HepG2 (cell line): ENCODE measurements around the gene CEACAM8. TPM values are rescaled to one million over a fixed set of nuclear protein-coding genes. Genes with fewer than 3 reads are reported as not detected.

ENCODE experiments used
- ATAC-seq: fragments of 200-7000 bp; cut with Tn5 transposase; 3 replicates; pipeline ENCODE4 v1.9.1; 2020; ENCODE audit warnings: mild to moderate bottlenecking, moderate library complexity
- BruUV-seq: library from RNA; stranded (reverse); fragments of 400-500 nt; replicated peaks from 2 replicates; lab custom pipeline; 2021; lab: Mats Ljungman, UMichigan
- CTCF ChIA-PET: fragments of 300-600 bp; formaldehyde crosslinking; extraction: SDS; loops from one replicate; lab custom pipeline; 2021; ENCODE audit warnings: low total read pairs, inconsistent platforms, low intra/inter-chr PET ratio; lab: Yijun Ruan, JAX
- POLR2A ChIA-PET: fragments of 350-600 bp; sonication (Branson Sonifier 250); formaldehyde crosslinking; loops from one replicate; lab custom pipeline; 2020; ENCODE audit warnings: antibody characterized with exemption, inconsistent platforms; lab: Yijun Ruan, JAX
- DNase-seq: peaks from one replicate; pipeline ENCODE4 v3.0.0-alpha.2; 2015; ENCODE audit warnings: low spot score
- FAIRE-seq: peaks from 3 replicates; lab custom pipeline; 2011; peaks lifted over from hg19 to GRCh38; lab: Jason Lieb, UNC
- H2AFZ ChIP-seq: one replicate; pipeline ENCODE4 v1.6.1; 2011; ENCODE audit warnings: low read length, inconsistent platforms
- H3K27ac ChIP-seq: fragments of 300-600 bp; 3 replicates; pipeline ENCODE4 v1.8.0; 2011; ENCODE audit warnings: mixed run types, mild to moderate bottlenecking, mixed read lengths, low read length, inconsistent platforms; ENCODE audit not compliant: insufficient read depth; ENCODE audit errors: extremely low read length
- H3K27me3 ChIP-seq, 2 experiments: fragments of 200-600 bp in 1 of 2; 2 replicates in 1 of 2; 3 replicates in 1 of 2; pipeline versions ENCODE4 v1.6.0 to v1.8.0; 2011; ENCODE audit warnings: low read length in 2 of 2, mild to moderate bottlenecking in 2 of 2, moderate library complexity in 2 of 2, inconsistent platforms in 1 of 2; ENCODE audit not compliant: insufficient read depth in 2 of 2, control insufficient read depth in 1 of 2
- H3K36me3 ChIP-seq, 2 experiments: fragments of 200-600 bp in 1 of 2; replicated peaks in 1 of 2; 2 replicates in 1 of 2; 3 replicates in 1 of 2; pipeline versions ENCODE4 v1.5.1 to v1.8.0; 2011; ENCODE audit warnings: low read length in 2 of 2, inconsistent platforms in 1 of 2; ENCODE audit not compliant: insufficient read depth in 2 of 2, control insufficient read depth in 1 of 2
- H3K4me1 ChIP-seq: 2 replicates; pipeline ENCODE4 v1.5.1; 2012; ENCODE audit warnings: low read length, inconsistent platforms; ENCODE audit not compliant: insufficient read depth
- H3K4me2 ChIP-seq: 2 replicates; pipeline ENCODE4 v1.6.0; 2011; ENCODE audit warnings: low read depth, low read length, inconsistent platforms
- H3K4me3 ChIP-seq, 3 experiments: fragments of 200-600 bp in 1 of 3; sonication (generic), shearing (Covaris generic) in 1 of 3; replicated peaks in 1 of 3; 2 replicates each; pipeline ENCODE4 v1.5.1; 2011 to 2016; ENCODE audit warnings: low read length in 3 of 3, inconsistent platforms in 2 of 3, low read depth in 2 of 3, mild to moderate bottlenecking in 2 of 3, control low read depth in 1 of 3, mixed read lengths in 1 of 3; ENCODE audit not compliant: insufficient read depth in 1 of 3
- H3K79me2 ChIP-seq: one replicate; pipeline ENCODE4 v1.6.1; 2011; ENCODE audit warnings: low read length, inconsistent platforms; ENCODE audit not compliant: insufficient read depth
- H3K9ac ChIP-seq: 2 replicates; pipeline ENCODE4 v1.6.0; 2011; ENCODE audit warnings: mild to moderate bottlenecking, low read depth, low read length, inconsistent platforms; ENCODE audit not compliant: insufficient read depth
- H3K9me3 ChIP-seq: 2 replicates; pipeline ENCODE4 v1.5.1; 2012; ENCODE audit warnings: mild to moderate bottlenecking, low read length
- H4K20me1 ChIP-seq: 2 replicates; pipeline ENCODE4 v1.6.0; 2011; ENCODE audit warnings: inconsistent platforms, mild to moderate bottlenecking, low read length, moderate library complexity; ENCODE audit not compliant: insufficient read depth
- CTCF ChIP-seq: sonication (generic); formaldehyde crosslinking; IDR thresholded peaks from 2 replicates; pipeline ENCODE4 v1.5.0; 2020; ENCODE audit warnings: mild to moderate bottlenecking, missing genetic modification reagents, moderate library complexity
- FOXA3 ChIP-seq: IDR thresholded peaks from 2 replicates; pipeline ENCODE4 v1.6.1; 2016; ENCODE audit warnings: missing genetic modification reagents, missing compliant biosample characterization
- NCOR1 ChIP-seq: fragments of 200-600 bp; sonication (generic); IDR thresholded peaks from 2 replicates; pipeline ENCODE4 v1.7.0; 2017; ENCODE audit warnings: antibody characterized with exemption, low read length, borderline replicate concordance
- NR2F2 ChIP-seq: IDR thresholded peaks from 2 replicates; pipeline ENCODE4 v1.6.1; 2012; ENCODE audit warnings: low read depth, inconsistent platforms, borderline replicate concordance
- RXRB ChIP-seq: IDR thresholded peaks from 2 replicates; pipeline ENCODE4 v1.6.1; 2016; ENCODE audit warnings: borderline replicate concordance, missing genetic modification reagents, missing compliant biosample characterization
- XBP1 ChIP-seq: sonication (generic); formaldehyde crosslinking; IDR thresholded peaks from 2 replicates; pipeline ENCODE4 v1.5.0; 2020; ENCODE audit warnings: missing genetic modification reagents
- ZNF709 ChIP-seq: sonication (generic); formaldehyde crosslinking; IDR thresholded peaks from 2 replicates; pipeline ENCODE4 v1.5.0; 2020; ENCODE audit warnings: mild to moderate bottlenecking, missing genetic modification reagents
- ZNF768 ChIP-seq: sonication (generic); formaldehyde crosslinking; IDR thresholded peaks from 2 replicates; pipeline ENCODE4 v1.4.0; 2020; ENCODE audit warnings: missing genetic modification reagents
- ZNF850 ChIP-seq: sonication (generic); formaldehyde crosslinking; conservative IDR thresholded peaks from 2 replicates; pipeline ENCODE4 v1.9.0; 2021; ENCODE audit warnings: mild to moderate bottlenecking, missing genetic modification reagents
- ZNF883 ChIP-seq: sonication (generic); formaldehyde crosslinking; IDR thresholded peaks from 2 replicates; pipeline ENCODE4 v1.5.1; 2020; ENCODE audit warnings: mild to moderate bottlenecking, missing genetic modification reagents; ENCODE audit errors: not compliant biosample characterization
- ZSCAN5A ChIP-seq: sonication (generic); formaldehyde crosslinking; IDR thresholded peaks from 2 replicates; pipeline ENCODE4 v1.8.0; 2022; ENCODE audit warnings: mild to moderate bottlenecking, missing genetic modification reagents, borderline replicate concordance
- WGBS: methylation state at CpG from one replicate; pipeline ENCODE4 v1.1.6; 2017; ENCODE audit warnings: low lambda C conversion rate; 5-methylcytosine and 5-hydroxymethylcytosine counted together
- in situ Hi-C: cut with HindIII; loops from 2 replicates; pipeline ENCODE4 v1.10.0; 2017; ENCODE audit warnings: low pct_unique_long_range_greater_than_20kb; ENCODE audit not compliant: extremely low pct_ligation_motif_present
- intact Hi-C: fragments of 100-400 bp; cut with micrococcal nuclease; formaldehyde crosslinking; loops from one replicate; pipeline ENCODE4 v1.10.0; 2022; ENCODE audit not compliant: unreplicated experiment
- polyA plus RNA-seq, 8 experiments: library from polyadenylated mRNA; depleted of rRNA in 3 of 8; stranded (reverse) in 7 of 8; unstranded in 1 of 8; fragments of >200 nt; fragmentation: Illumina TruSeq in 4 of 8; extraction: Trizol in 4 of 8; gene quantifications; 2 replicates each; pipeline versions ENCODE4 v1.2.1 to v1.2.3, GENCODE V29; 2011 to 2016; ENCODE audit warnings: low read depth in 4 of 8, missing spikeins in 1 of 8, mixed read lengths in 1 of 8; ENCODE audit not compliant: insufficient read depth in 1 of 8
- total RNA-seq, 5 experiments: library from RNA; depleted of rRNA; stranded (reverse); fragments of >200 nt; fragmentation: Illumina TruSeq; extraction: Trizol; gene quantifications; 2 replicates each; pipeline ENCODE4 v1.2.3, GENCODE V29; 2016; ENCODE audit warnings: low read depth in 1 of 5
- TF ChIP-seq, protein P1 (sequence below): sonication (generic); formaldehyde crosslinking; IDR thresholded peaks from 2 replicates; pipeline ENCODE4 v1.8.1; 2023; ENCODE audit warnings: mild to moderate bottlenecking, missing genetic modification reagents

The CEACAM8 gene
- total and polyA plus RNA-seq, 2 of the 13 experiments (the other 11 are each of a cell fraction or from before 2014, with no cell fraction given): not detected

GRCh38 chr19:42554046-42554575 lies 40.6 kb downstream of the CEACAM8 start:
- Histone ChIP-seq H3K4me1 (peaks cover 77% of the 10 kb centered on the region), H3K36me3 (no peaks in the 10 kb centered on the region), H3K9me3 (peaks cover 9% of the 10 kb centered on the region; the same call in 1 of the 2 replicates), H3K27me3 (peaks cover 0 to 7% of the 10 kb centered on the region in 2 experiments; a peak in 1 of 5 replicates), H2AFZ (no peak overlapping the region), H3K4me2 (0 out of 2 replicates have a peak overlapping the region, but pooled peaks have one; percentile 50), H3K79me2 (no peaks in the 10 kb centered on the region), H3K9ac (no peak overlapping the region)
- BruUV-seq: no TSS peak
- POLR2A ChIA-PET: no interaction called here
- WGBS: 20% methylated on average over 3 of the region's 3 CpGs
- intact Hi-C loops (no loop called here), in situ Hi-C loops (no loop called here)
- ATAC-seq (no peak; the same call in 2 of the 3 replicates), FAIRE-seq (no peak)
- TF ChIP-seq ZNF709 (CRISPR knock-in tag) (no peak), ZNF768 (CRISPR knock-in tag) (0 out of 2 replicates have a peak, but pooled peaks have one; percentile 17), ZNF850 (no peak), ZNF883 (CRISPR knock-in tag) (no peak)
- TF ChIP-seq, all 625 proteins: peak for 1
- Histone ChIP-seq H3K4me3 (no peak overlapping the region), H3K27ac (no peak overlapping the region), H4K20me1 (no peaks in the 10 kb centered on the region)
- CTCF ChIA-PET: no interaction called here
- DNase-seq: no peak

GRCh38 chr19:42553292-42554045 lies 41.3 kb downstream of the CEACAM8 start:
- Histone ChIP-seq H3K9ac (0 out of 2 replicates have a peak overlapping the region, but pooled peaks have one; percentile 3), H3K79me2 (no peaks in the 10 kb centered on the region), H3K4me1 (peaks cover 71% of the 10 kb centered on the region), H3K27me3 (peaks cover 0 to 7% of the 10 kb centered on the region in 2 experiments; a peak in 1 of 5 replicates), H3K27ac (no peak overlapping the region), H3K4me2 (peak overlapping the region; percentile 50; the same call in 1 of the 2 replicates), H3K9me3 (peaks cover 9% of the 10 kb centered on the region), H4K20me1 (no peaks in the 10 kb centered on the region), H2AFZ (no peak overlapping the region), H3K4me3 (peak overlapping the region in 1 of 3 experiments; percentile 15; a peak in 2 of 6 replicates), H3K36me3 (no peaks in the 10 kb centered on the region)
- ChIA-PET POLR2A (interaction anchor here (0.6 to 1.5 kb wide), 3 partner anchors 25 to 115 kb away, joined by 3 to 5 read pairs (median 3); partner anchors contain the start of gene CEACAM1), CTCF (no interaction called here)
- WGBS: 22% methylated on average over 5 of the region's 8 CpGs
- no TSS peak for BruUV-seq
- no peak for FAIRE-seq
- intact Hi-C loops (no loop called here), in situ Hi-C loops (no loop called here)
- peak; percentile 60 for ATAC-seq
- peak; percentile 40 for DNase-seq
- TF ChIP-seq ZSCAN5A (CRISPR knock-in tag): no peak
- TF ChIP-seq NCOR1: 0 out of 2 replicates have a peak, but pooled peaks have one; percentile 18
- no peak for TF ChIP-seq CTCF (CRISPR knock-in tag)
- TF ChIP-seq NR2F2: peak; percentile 67
- TF ChIP-seq RXRB (CRISPR knock-in tag): 0 out of 2 replicates have a peak, but pooled peaks have one; percentile 26
- no peak for TF ChIP-seq XBP1 (CRISPR knock-in tag)
- TF ChIP-seq, protein P1, sequence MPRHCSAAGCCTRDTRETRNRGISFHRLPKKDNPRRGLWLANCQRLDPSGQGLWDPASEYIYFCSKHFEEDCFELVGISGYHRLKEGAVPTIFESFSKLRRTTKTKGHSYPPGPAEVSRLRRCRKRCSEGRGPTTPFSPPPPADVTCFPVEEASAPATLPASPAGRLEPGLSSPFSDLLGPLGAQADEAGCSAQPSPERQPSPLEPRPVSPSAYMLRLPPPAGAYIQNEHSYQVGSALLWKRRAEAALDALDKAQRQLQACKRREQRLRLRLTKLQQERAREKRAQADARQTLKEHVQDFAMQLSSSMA (CRISPR knock-in tag): no peak
- 0 out of 2 replicates have a peak, but pooled peaks have one; percentile 11 for TF ChIP-seq FOXA3 (CRISPR knock-in tag)
